H9 (cell line): ENCODE measurements around the gene ERCC8. TPM values are rescaled to one million over a fixed set of nuclear protein-coding genes. Genes with fewer than 3 reads are reported as not detected.

Source experiments
- DNase-seq: peaks from one replicate; pipeline ENCODE4 v3.0.0-alpha.2; 2017
- H2AFZ ChIP-seq: one replicate; pipeline ENCODE4 v1.6.1; 2013; ENCODE audit warnings: mild to moderate bottlenecking, low read length, control low read depth, moderate library complexity
- H2AK5ac ChIP-seq: 2 replicates; pipeline ENCODE4 v1.6.1; 2013; ENCODE audit warnings: low read length, control low read depth, mixed read lengths; ENCODE audit not compliant: insufficient read length
- H2BK120ac ChIP-seq: one replicate; pipeline ENCODE4 v1.6.1; 2013; ENCODE audit warnings: low read depth, mild to moderate bottlenecking, low read length, control low read depth, inconsistent platforms; ENCODE audit not compliant: poor library complexity, severe bottlenecking
- H2BK12ac ChIP-seq: 2 replicates; pipeline ENCODE4 v1.6.1; 2013; ENCODE audit warnings: low read length, control low read depth, mixed read lengths, low read depth; ENCODE audit not compliant: insufficient read length
- H2BK15ac ChIP-seq: 2 replicates; pipeline ENCODE4 v1.6.1; 2013; ENCODE audit warnings: low read depth, low read length, control low read depth
- H2BK20ac ChIP-seq: one replicate; pipeline ENCODE4 v1.6.1; 2013; ENCODE audit warnings: low read depth, mild to moderate bottlenecking, low read length, control low read depth, inconsistent platforms; ENCODE audit not compliant: poor library complexity, severe bottlenecking
- H2BK5ac ChIP-seq: 2 replicates; pipeline ENCODE4 v1.6.1; 2013; ENCODE audit warnings: low read length, control low read depth, mixed read lengths; ENCODE audit not compliant: insufficient read length
- H3K14ac ChIP-seq: 2 replicates; pipeline ENCODE4 v1.6.1; 2013; ENCODE audit warnings: low read length, control low read depth; ENCODE audit not compliant: insufficient read depth
- H3K18ac ChIP-seq: 2 replicates; pipeline ENCODE4 v1.6.1; 2013; ENCODE audit warnings: low read depth, mild to moderate bottlenecking, mixed read lengths, low read length, control low read depth; ENCODE audit not compliant: insufficient read length
- H3K23ac ChIP-seq: 2 replicates; pipeline ENCODE4 v1.6.1; 2013; ENCODE audit warnings: low read length, control low read depth, mixed read lengths, low read depth; ENCODE audit not compliant: insufficient read length
- H3K23me2 ChIP-seq: 2 replicates; pipeline ENCODE4 v1.6.1; 2013; ENCODE audit warnings: low read depth, mild to moderate bottlenecking, mixed read lengths, low read length, control low read depth; ENCODE audit not compliant: insufficient read length, poor library complexity, severe bottlenecking
- H3K27ac ChIP-seq: 2 replicates; pipeline ENCODE4 v1.5.1; 2013; ENCODE audit warnings: low read length, control low read depth, mixed read lengths, low read depth; ENCODE audit not compliant: insufficient read length
- H3K27me3 ChIP-seq: 2 replicates; pipeline ENCODE4 v1.6.1; 2013; ENCODE audit warnings: low read length, control low read depth, inconsistent platforms; ENCODE audit not compliant: insufficient read depth
- H3K4ac ChIP-seq: 2 replicates; pipeline ENCODE4 v1.6.1; 2013; ENCODE audit warnings: low read depth, mild to moderate bottlenecking, control low read depth, inconsistent platforms, low read length, moderate library complexity
- H3K4me1 ChIP-seq: 2 replicates; pipeline ENCODE4 v1.6.1; 2013; ENCODE audit warnings: low read length, control low read depth, inconsistent platforms; ENCODE audit not compliant: insufficient read depth
- H3K4me2 ChIP-seq: 2 replicates; pipeline ENCODE4 v1.6.1; 2013; ENCODE audit warnings: low read length, control low read depth, mixed read lengths; ENCODE audit not compliant: insufficient read length, insufficient read depth
- H3K56ac ChIP-seq: 2 replicates; pipeline ENCODE4 v1.6.1; 2013; ENCODE audit warnings: low read depth, mild to moderate bottlenecking, mixed read lengths, low read length, control low read depth; ENCODE audit not compliant: insufficient read length
- H3K79me1 ChIP-seq: 2 replicates; pipeline ENCODE4 v1.6.1; 2013; ENCODE audit warnings: low read depth, mild to moderate bottlenecking, moderate library complexity, low read length, control low read depth, inconsistent platforms; ENCODE audit not compliant: insufficient read depth, poor library complexity, severe bottlenecking
- H3K79me2 ChIP-seq: 2 replicates; pipeline ENCODE4 v1.6.1; 2013; ENCODE audit warnings: low read length, control low read depth, inconsistent platforms; ENCODE audit not compliant: insufficient read depth
- H3K9ac ChIP-seq: 2 replicates; pipeline ENCODE4 v1.6.1; 2013; ENCODE audit warnings: low read length, control low read depth, mixed read lengths; ENCODE audit not compliant: insufficient read length; ENCODE audit errors: extremely low read depth
- H3K9me3 ChIP-seq: one replicate; pipeline ENCODE4 v1.6.1; 2013; ENCODE audit warnings: low read depth, low read length, inconsistent platforms; ENCODE audit not compliant: control insufficient read depth
- H3T11ph ChIP-seq: one replicate; pipeline ENCODE4 v1.6.1; 2013; ENCODE audit warnings: mild to moderate bottlenecking, low read length, control low read depth, inconsistent platforms
- H4K20me1 ChIP-seq: one replicate; pipeline ENCODE4 v1.6.1; 2013; ENCODE audit not compliant: control insufficient read depth, insufficient read length, insufficient read depth
- H4K5ac ChIP-seq: 2 replicates; pipeline ENCODE4 v1.6.1; 2013; ENCODE audit warnings: low read depth, mild to moderate bottlenecking, mixed read lengths, low read length, control low read depth; ENCODE audit not compliant: insufficient read length
- H4K8ac ChIP-seq: replicated peaks from 2 replicates; pipeline ENCODE4 v1.6.1; 2013; ENCODE audit warnings: low read length, control low read depth, mixed read lengths, low read depth; ENCODE audit not compliant: insufficient read length
- H4K91ac ChIP-seq: 2 replicates; pipeline ENCODE4 v1.6.1; 2013; ENCODE audit warnings: low read depth, mild to moderate bottlenecking, moderate library complexity, mixed read lengths, low read length, control low read depth; ENCODE audit not compliant: insufficient read length
- H3K27ac Mint-ChIP-seq, 3 experiments: 2 replicates in 2 of 3; 3 replicates in 1 of 3; pipeline ENCODE4 v1.8.0; 2020 to 2021; ENCODE audit warnings: mixed read lengths in 3 of 3, mild to moderate bottlenecking in 1 of 3, moderate library complexity in 1 of 3
- H3K27me3 Mint-ChIP-seq: 2 replicates; pipeline ENCODE4 v1.8.0; 2021; ENCODE audit warnings: low read depth, mild to moderate bottlenecking, moderate library complexity, mixed read lengths
- H3K36me3 Mint-ChIP-seq, 3 experiments: 2 replicates in 2 of 3; 3 replicates in 1 of 3; pipeline ENCODE4 v1.8.0; 2020 to 2021; ENCODE audit warnings: low read depth in 3 of 3, mixed read lengths in 3 of 3; ENCODE audit not compliant: insufficient read depth in 1 of 3
- H3K4me1 Mint-ChIP-seq, 2 experiments: 2 replicates each; pipeline ENCODE4 v1.8.0; 2020; ENCODE audit warnings: mixed read lengths in 2 of 2
- H3K4me3 Mint-ChIP-seq, 2 experiments: 2 replicates in 1 of 2; 3 replicates in 1 of 2; pipeline ENCODE4 v1.8.0; 2020 to 2021; ENCODE audit warnings: mild to moderate bottlenecking in 2 of 2, mixed read lengths in 2 of 2, moderate library complexity in 1 of 2
- H3K9me3 Mint-ChIP-seq, 2 experiments: 2 replicates in 1 of 2; 3 replicates in 1 of 2; pipeline ENCODE4 v1.8.0; 2020; ENCODE audit warnings: mild to moderate bottlenecking in 2 of 2, mixed read lengths in 2 of 2, moderate library complexity in 1 of 2
- CTCF ChIP-seq: fragments of 200-600 bp; sonication (generic); conservative IDR thresholded peaks from 3 replicates; pipeline ENCODE4 v1.8.0; 2021; ENCODE audit warnings: antibody characterized with exemption, mild to moderate bottlenecking
- WGBS: extraction: QIAGEN DNeasy Blood & Tissue Kit; methylation state at CpG from one replicate; pipeline ENCODE4 v1.1.7; 2013; ENCODE audit warnings: missing lambda C conversion rate, low lambda C conversion rate, mixed read lengths; ENCODE audit not compliant: insufficient read length; ENCODE audit errors: extremely low coverage; 5-methylcytosine and 5-hydroxymethylcytosine counted together
- total RNA-seq: library from RNA; stranded (reverse); gene quantifications from 2 replicates; pipeline ENCODE4 v1.2.1, GENCODE V29; 2021

The ERCC8 gene
- total RNA-seq, 1 experiment from 2014 or later: 18.0 TPM

- no peak overlapping the region for H3T11ph ChIP-seq
- no peak overlapping the region for H2BK12ac ChIP-seq
- H2BK120ac ChIP-seq: no peak overlapping the region
- H3K9ac ChIP-seq: peak overlapping the region; percentile 32
- no peak overlapping the region for H4K5ac ChIP-seq
- no peak overlapping the region for H2BK5ac ChIP-seq
- no peaks in the 10 kb centered on the region for H3K9me3 ChIP-seq
- no peak overlapping the region for H3K56ac ChIP-seq
- no peak overlapping the region for H3K14ac ChIP-seq
- H3K4me1 ChIP-seq: peaks cover 3% of the 10 kb centered on the region; the same call in 1 of the 2 replicates
- H3K27me3 ChIP-seq: no peaks in the 10 kb centered on the region
- no peak overlapping the region for H4K91ac ChIP-seq
- H3K23me2 ChIP-seq: peaks cover 17% of the 10 kb centered on the region
- DNase-seq: no peak
- no peaks in the 10 kb centered on the region for H4K20me1 ChIP-seq
- H3K4ac ChIP-seq: no peak overlapping the region
- H2BK20ac ChIP-seq: no peak overlapping the region
- H2AFZ ChIP-seq: peak overlapping the region; percentile 35
- Mint-ChIP-seq H3K27ac (no peak overlapping the region; a peak in 1 of 7 replicates), H3K9me3 (no peaks in the 10 kb centered on the region; a peak in 1 of 5 replicates), H3K4me1 (peaks cover 4 to 7% of the 10 kb centered on the region in 2 experiments; a peak in 3 of 4 replicates), H3K4me3 (no peak overlapping the region), H3K36me3 (peaks cover 0 to 5% (median 4%) of the 10 kb centered on the region in 3 experiments; a peak in 3 of 7 replicates), H3K27me3 (peaks cover 10% of the 10 kb centered on the region)
- WGBS: no CpG with 5 or more reads among the region's 18 CpGs
- TF ChIP-seq CTCF: no peak
- H2AK5ac ChIP-seq: no peak overlapping the region
- no peak overlapping the region for H2BK15ac ChIP-seq
- no peak overlapping the region for H3K23ac ChIP-seq
- H3K27ac ChIP-seq: no peak overlapping the region
- H3K4me2 ChIP-seq: peak overlapping the region; percentile 82
- H3K79me1 ChIP-seq: no peaks in the 10 kb centered on the region
- no peak overlapping the region for H3K18ac ChIP-seq
- peaks cover 6% of the 10 kb centered on the region; the same call in 1 of the 2 replicates for H3K79me2 ChIP-seq
- no peak overlapping the region for H4K8ac ChIP-seq
Measured at GRCh38 chr5:60945813-60946187, 930 bp upstream of the ERCC8 start.
